Stimulated activated CD8-positive, alpha-beta memory T cell treated with anti-CD3 and anti-CD28 coated beads, Interleukin-4, amount 100 ng/mL, for 24 hours (primary cell): ENCODE data around the gene PPM1L.
"Not testable (repeated sequence)": the region's sequence is repeated elsewhere in the genome, so short reads cannot be mapped to it uniquely, and the experiment has no call there.

Experiments
- DNase-seq: peaks from one replicate; pipeline ENCODE4 v3.0.0-alpha.2; 2020; ENCODE audit warnings: low read depth

PPM1L gene

DNA sequence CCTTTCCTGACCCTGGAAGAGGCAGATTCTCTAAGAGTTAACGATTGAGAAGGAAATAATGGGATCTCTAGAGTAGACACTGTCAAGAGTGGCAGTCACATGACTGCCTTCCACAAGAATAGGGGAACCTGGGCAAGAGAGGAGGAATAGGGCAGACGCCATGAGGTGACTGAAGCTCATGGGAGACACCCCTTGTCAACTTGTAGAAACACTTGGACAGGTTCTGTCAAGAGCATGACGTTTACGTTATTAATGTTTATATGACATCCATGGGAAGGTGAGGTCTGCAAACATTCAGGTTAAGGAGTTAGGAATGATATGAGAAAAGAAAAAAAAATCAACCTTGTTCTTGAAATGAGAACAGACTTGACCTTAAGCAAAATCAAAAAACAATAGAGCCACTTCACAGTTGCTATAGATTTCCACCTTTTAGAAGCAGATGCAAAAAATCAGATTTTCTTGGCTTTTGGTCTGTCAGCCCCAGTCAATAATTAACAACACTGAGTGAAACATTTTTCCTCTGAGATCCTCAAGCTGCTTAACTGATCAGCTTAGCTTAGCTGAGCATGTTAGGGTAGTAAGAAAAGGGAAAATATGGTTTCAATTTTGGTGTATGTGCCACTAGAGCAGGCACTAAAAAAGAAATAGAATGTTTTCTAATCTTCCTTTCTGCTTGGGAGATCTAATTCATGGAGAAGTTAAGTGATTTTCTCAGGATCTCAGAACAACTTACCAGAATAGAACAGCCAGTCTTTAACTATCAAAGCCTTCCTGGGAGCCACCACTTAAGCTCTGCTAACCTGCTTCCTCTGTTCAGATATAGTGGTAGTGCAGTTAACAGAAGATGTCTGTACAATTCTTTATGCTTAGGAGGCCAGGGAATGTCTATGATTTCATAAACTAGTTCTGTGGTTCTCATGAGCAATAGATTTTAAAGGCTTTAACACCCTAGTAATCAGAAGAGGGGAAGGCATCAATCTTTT lies 232.2 kb downstream of the PPM1L start:
- DNase-seq, result no peak

DNA sequence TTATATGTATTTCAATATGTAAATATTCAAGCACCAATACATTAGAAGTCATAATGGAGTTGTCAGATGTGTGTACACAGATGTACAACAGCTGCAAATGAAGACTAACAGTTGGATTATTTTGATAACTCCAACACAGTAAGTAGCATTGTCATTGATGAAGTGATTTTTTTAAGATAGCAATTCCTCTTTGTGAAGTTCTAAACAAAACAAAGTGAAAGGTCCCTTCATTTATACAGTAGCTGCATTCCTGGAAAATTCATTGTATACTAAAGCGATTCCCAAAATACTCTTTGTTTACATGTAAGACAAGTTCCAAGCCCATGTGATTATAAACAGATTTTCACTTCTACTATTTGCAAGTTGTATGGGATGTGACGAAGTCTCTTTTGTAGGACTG lies 234.4 kb downstream of the PPM1L start:
- DNase-seq, result no peak

DNA sequence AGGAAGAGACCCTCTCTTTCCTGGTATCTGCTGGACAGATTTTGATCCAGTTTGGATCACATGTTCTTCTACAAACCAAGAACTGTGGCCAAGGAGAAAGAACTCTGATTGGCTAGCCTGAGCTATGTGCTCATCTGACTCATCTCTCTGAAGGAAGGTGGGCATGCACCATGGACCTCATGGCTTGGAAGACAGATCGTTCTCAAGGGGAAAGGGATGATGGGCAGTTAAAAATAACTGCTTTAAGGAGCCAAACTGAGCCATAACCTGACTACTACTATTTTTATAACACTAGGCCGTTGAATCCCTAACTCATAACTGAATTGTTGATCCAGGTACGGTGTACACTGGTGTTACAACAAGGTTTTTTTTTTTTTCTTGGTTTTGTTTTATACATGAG lies 236.7 kb downstream of the PPM1L start:
- DNase-seq, result no peak

DNA sequence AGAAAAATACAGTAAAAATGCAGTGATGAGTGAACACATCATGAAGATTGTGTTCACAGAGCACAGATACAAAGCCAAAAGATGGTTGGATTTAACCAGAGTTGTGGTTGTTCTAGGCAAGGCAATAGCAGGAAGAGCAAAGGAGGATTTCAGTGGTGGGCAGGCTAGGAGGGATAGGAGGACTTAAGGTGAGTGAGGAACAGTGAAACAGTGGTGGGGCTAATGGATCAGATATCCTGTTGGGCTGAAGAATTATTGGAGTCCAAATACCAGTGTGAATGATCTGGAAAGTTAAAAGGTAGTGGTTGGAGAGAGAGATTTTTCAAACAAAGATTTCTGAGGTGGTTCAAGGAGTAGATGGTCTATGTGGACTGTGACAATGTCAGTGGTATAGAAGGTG lies 240.8 kb downstream of the PPM1L start:
- DNase-seq, result no peak

DNA sequence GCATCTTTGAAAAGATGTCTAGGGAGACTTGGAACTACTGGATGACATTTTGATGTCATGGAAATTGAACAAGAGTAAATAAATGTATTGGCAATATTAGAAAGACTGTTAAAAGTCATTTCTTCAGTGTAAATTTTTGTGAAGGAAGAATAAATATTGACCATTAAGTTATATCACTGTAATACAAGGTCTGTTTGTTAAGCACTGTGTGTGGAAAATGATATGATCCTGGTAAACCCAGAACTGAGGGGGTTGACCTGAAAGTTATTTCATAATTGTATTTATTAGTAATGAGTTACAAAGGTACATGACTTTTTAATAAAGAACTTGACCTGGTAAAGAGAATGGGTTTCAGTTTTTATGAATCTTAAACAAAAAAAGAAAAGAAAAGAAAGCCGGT lies 242.6 kb downstream of the PPM1L start:
- DNase-seq, result no peak

DNA sequence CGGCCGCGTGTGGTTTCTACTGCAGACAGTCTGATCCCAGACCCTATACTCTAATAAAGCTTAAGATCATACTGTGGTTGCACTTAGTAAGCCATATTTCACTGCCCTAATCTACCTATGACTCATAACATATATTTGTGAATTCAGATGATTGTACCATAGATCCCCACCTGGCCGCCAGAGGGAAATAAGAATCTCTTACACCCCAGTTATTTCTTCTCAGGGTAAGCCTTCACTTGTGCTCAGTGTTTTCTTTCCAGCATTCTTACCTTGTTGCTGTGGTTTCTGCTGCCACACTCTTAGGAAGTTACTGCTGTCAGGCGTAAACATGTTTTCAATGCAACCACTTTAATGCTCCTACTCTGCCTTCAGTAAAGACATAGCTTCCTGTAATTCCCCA lies 243.2 kb downstream of the PPM1L start:
- no peak for DNase-seq

DNA sequence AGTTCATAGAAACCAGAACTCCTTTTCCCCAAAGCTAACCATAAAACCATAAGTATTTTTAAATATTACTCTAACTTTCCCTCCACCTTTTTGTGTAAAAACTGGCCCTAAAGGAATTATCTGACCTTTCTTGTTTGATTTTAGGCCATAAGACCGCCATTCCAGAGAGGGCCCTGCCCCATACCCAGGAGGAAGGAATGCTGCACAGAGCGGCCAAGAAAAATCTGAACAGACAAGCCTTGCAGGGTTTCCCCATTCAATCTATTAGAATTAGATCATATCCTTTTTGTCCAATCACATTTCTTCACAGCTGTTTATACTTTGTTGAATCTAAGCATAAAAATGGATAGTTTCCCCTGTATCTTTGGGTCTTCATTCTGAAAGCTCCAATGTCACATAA lies 252.1 kb downstream of the PPM1L start:
- no peak for DNase-seq

DNA sequence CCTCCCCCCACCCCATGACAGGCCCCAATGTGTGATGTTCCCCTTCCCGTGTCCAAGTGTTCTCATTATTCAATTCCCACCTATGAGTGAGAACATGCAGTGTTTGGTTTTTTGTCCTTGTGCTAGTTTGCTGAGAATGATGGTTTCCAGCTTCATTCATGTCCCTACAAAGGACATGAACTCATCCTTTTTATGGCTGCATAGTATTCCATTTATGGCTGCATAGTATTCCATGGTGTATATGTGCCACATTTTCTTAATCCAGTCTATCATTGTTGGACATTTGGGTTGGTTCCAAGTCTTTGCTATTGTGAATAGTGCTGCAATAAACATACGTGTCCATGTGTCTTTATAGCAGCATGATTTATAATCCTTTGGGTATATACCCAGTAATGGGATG lies 254.1 kb downstream of the PPM1L start:
- not testable (repeated sequence) for DNase-seq

- no peak for DNase-seq
Measured at GRCh38 chr3:161014843-161015749, 259.1 kb downstream of the PPM1L start.

GRCh38 chr3:161016417-161017313 lies 260.6 kb downstream of the PPM1L start:
- no peak for DNase-seq

DNA sequence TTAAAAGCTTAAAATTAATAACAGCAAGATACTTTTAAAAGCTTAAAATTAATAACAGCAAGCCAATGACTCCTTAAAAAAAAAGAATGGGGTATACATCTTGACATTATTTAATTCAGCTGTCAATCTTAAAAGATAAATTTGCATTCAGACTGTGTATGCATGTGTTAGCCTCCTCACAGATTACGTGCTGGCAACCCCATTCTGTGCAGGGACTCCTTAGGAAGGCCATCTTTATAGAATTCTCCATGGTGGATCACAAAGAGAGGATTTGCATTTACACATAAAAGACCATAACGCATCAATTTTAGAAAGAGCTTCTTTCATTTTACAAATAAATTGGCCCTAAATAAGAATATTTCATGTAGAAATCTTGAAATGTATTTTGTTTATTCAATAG lies 261.9 kb downstream of the PPM1L start:
- DNase-seq, result no peak

DNA sequence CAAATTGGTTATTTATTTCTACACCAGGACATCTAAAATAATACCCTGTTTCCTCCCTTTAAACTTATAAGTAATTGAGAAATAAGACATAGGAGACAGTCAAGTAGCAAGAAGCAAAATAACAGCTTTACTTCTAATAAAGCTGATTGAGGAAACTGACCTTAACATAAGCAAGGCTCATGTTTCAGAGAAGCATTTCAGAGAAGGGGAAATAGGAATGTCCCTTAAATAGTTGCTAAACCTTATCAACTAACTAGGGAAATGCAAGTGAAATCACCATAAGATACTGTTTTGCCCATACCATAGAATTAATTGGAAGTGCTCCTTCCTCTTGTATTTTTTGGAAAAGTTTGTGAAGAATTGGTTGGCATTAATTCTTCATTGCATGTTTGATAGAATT lies 264.2 kb downstream of the PPM1L start:
- no peak for DNase-seq

GRCh38 chr3:161025911-161026310 lies 269.9 kb downstream of the PPM1L start:
- no peak for DNase-seq

DNA sequence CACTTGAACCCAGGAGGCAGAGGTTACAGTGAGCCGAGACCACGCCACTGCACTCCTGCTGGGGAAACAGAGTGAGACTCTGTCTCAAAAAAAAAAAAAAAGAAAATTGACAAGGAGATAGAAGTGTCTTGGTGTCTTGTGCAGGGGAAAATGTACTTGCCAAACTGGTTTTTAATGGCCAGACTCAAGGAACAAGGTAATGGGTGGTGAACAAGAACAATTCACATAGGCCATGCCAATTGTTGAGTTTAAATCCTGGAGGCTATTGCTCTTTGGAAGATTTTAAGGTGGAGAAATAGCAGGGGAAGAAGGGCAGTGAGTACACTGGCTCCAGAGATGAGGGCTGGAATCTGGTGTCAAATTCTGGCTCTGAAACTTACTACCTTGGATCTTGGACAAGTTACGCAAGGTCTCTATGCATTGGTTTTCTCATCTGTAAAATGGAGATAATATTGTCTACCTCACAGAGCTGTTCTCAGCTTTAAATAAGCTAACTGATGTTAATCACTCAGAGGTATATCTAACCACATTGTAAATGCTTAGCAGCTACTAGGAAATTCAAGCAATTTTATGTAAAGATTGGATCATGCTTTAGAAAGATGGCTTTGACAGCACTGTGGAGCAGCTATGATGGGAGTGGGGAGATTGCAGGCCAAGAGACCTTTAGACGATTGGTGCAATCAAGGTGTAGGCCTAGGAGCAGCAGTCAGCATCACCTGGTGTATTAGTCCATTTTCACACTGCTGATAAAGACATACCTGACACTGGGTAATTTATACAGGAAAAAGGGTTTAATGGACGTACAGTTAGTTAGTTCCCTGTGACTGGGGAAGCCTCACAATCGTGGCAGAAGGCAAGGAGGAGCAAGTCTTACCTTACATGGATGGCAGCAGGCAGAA lies 270.8 kb downstream of the PPM1L start:
- DNase-seq, result no peak

- no peak for DNase-seq
Measured at GRCh38 chr3:161028555-161029153, 272.6 kb downstream of the PPM1L start.

- DNase-seq, result no peak
Measured at GRCh38 chr3:161031134-161031533, 275.1 kb downstream of the PPM1L start.

GRCh38 chr3:161034913-161035550 lies 279.0 kb downstream of the PPM1L start:
- DNase-seq, result not testable (repeated sequence)

GRCh38 chr3:161035711-161036110 lies 279.7 kb downstream of the PPM1L start:
- DNase-seq, result no peak

- DNase-seq, result no peak
Measured at GRCh38 chr3:161038725-161039124, 282.7 kb downstream of the PPM1L start.

DNA sequence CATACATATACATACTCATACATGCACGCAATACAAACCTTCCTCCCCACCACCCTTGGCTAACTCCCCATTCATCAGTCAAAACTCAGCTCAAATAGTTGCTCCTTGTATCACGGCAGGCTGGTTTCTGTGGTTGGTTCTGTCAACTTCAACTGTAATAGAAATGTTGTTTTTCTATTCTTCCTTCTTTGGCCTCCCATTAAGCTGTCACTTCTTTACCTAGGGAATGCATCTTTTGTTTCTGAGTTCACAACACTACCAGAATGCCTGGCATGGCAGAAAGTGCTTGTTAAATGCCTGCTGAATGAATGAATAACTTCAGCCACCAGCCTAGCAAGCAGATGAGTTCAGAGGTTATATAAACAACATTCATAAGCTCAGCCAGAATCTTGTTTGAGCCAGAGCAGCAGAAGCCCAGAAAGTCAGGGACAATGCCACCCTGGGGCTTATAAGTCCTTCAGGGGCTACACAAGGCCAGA lies 286.0 kb downstream of the PPM1L start:
- DNase-seq, result no peak
